Measurements from ENCODE around the gene RUNX2. TPM values are rescaled to one million over a fixed set of nuclear protein-coding genes. Genes with fewer than 3 reads are reported as not detected.

RUNX2 gene
- polyA plus RNA-seq, 1 donor (not counting 4 experiments of a cell fraction or from before 2014, with no cell fraction given), result 1.4 TPM

DNA sequence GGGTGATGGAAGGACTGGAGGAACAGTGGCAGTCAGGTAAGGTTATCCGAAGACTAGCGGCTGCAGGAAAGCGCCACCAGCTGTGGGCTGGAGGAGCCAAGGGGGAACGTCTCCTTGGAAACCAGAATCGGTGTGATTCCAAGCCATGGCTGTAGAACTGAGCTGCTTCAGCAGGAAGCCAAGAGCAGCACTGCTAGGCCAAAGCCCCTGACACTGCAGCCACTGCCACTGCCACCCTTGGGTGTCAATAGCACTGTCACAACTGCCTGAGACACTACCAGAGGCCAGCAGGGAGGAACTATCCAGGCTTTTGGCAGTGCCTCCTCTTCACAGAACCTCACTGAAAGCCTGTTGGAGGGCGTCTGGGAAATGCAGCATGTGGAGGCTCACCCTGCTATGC lies 339.2 kb downstream of the RUNX2 start:
- H3K27me3 ChIP-seq (ENCODE audit: control insufficient read depth, extremely low read depth, insufficient read depth, low read length), result no peaks in the 10 kb centered on the region
- dilution Hi-C loops (cut with MboI; ENCODE audit: extremely low pct_ligation_motif_present, low sequenced_read_pairs), result no loop called here
- peaks cover 5% of the 10 kb centered on the region for H3K4me1 ChIP-seq (ENCODE audit: control insufficient read depth, extremely low read depth, insufficient read depth, low read length)
- no peak overlapping the region for H3K4me2 ChIP-seq (ENCODE audit: control insufficient read depth, extremely low read depth, insufficient read depth, low read depth, low read length)
- H2AFZ ChIP-seq (ENCODE audit: control insufficient read depth, low read length), result no peak overlapping the region
- no peaks in the 10 kb centered on the region for H3K79me2 ChIP-seq (ENCODE audit: control insufficient read depth, insufficient read depth, low read length)
- H3K27ac ChIP-seq (ENCODE audit: control insufficient read depth, insufficient read depth, low read length), result no peak overlapping the region
- DNase-seq (ENCODE audit: low read depth, low spot score), result no peak
- no peaks in the 10 kb centered on the region for H4K20me1 ChIP-seq (ENCODE audit: control insufficient read depth, extremely low read depth, insufficient read depth, low read length)
- FAIRE-seq, result no peak
- H3K9ac ChIP-seq (ENCODE audit: control insufficient read depth, extremely low read depth, insufficient read depth, low read length), result no peak overlapping the region
- H3K36me3 ChIP-seq (ENCODE audit: control insufficient read depth in 2 of 2, extremely low read depth in 1 of 2, insufficient read depth in 2 of 2, low read length in 2 of 2), result no peaks in the 10 kb centered on the region
- H3K9me3 ChIP-seq (ENCODE audit: control insufficient read depth, low read depth, low read length), result no peaks in the 10 kb centered on the region
- no peaks in the 10 kb centered on the region for H3K9me1 ChIP-seq (ENCODE audit: control insufficient read depth, extremely low read depth, insufficient read depth, low read length)
- TF ChIP-seq CTCF (optimal IDR thresholded peaks at IDR 0.05 in 1 of 3, IDR thresholded peaks at IDR 0.05 in 1 of 3, conservative IDR thresholded peaks at IDR 0.05 in 1 of 3; ENCODE audit: extremely low read depth in 1 of 3, insufficient read depth in 2 of 3, low read length in 3 of 3), result no peak
- TF ChIP-seq EZH2 (IDR thresholded peaks at IDR 0.05; ENCODE audit: low read length), result no peak
- H3K4me3 ChIP-seq (ENCODE audit: control insufficient read depth in 2 of 3, extremely low read depth in 1 of 3, insufficient read depth in 2 of 3, low read depth in 1 of 3, low read length in 3 of 3), result no peak overlapping the region

GRCh38 chr6:45667766-45668165 lies 339.6 kb downstream of the RUNX2 start:
- no peaks in the 10 kb centered on the region for H3K79me2 ChIP-seq (ENCODE audit: control insufficient read depth, insufficient read depth, low read length)
- no peaks in the 10 kb centered on the region for H3K9me3 ChIP-seq (ENCODE audit: control insufficient read depth, low read depth, low read length)
- dilution Hi-C loops (cut with MboI; ENCODE audit: extremely low pct_ligation_motif_present, low sequenced_read_pairs), result no loop called here
- DNase-seq (ENCODE audit: low read depth, low spot score) (no peak), FAIRE-seq (no peak)
- no peak overlapping the region for H3K9ac ChIP-seq (ENCODE audit: control insufficient read depth, extremely low read depth, insufficient read depth, low read length)
- no peak overlapping the region for H3K4me2 ChIP-seq (ENCODE audit: control insufficient read depth, extremely low read depth, insufficient read depth, low read depth, low read length)
- H2AFZ ChIP-seq (ENCODE audit: control insufficient read depth, low read length), result no peak overlapping the region
- no peaks in the 10 kb centered on the region for H3K9me1 ChIP-seq (ENCODE audit: control insufficient read depth, extremely low read depth, insufficient read depth, low read length)
- H3K27ac ChIP-seq (ENCODE audit: control insufficient read depth, insufficient read depth, low read length), result no peak overlapping the region
- H4K20me1 ChIP-seq (ENCODE audit: control insufficient read depth, extremely low read depth, insufficient read depth, low read length), result no peaks in the 10 kb centered on the region
- no peaks in the 10 kb centered on the region for H3K36me3 ChIP-seq (ENCODE audit: control insufficient read depth in 2 of 2, extremely low read depth in 1 of 2, insufficient read depth in 2 of 2, low read length in 2 of 2)
- H3K4me1 ChIP-seq (ENCODE audit: control insufficient read depth, extremely low read depth, insufficient read depth, low read length), result peaks cover 5% of the 10 kb centered on the region
- no peak overlapping the region for H3K4me3 ChIP-seq (ENCODE audit: control insufficient read depth in 2 of 3, extremely low read depth in 1 of 3, insufficient read depth in 2 of 3, low read depth in 1 of 3, low read length in 3 of 3)
- TF ChIP-seq EZH2 (IDR thresholded peaks at IDR 0.05; ENCODE audit: low read length), result no peak
- no peak for TF ChIP-seq CTCF (optimal IDR thresholded peaks at IDR 0.05 in 1 of 3, IDR thresholded peaks at IDR 0.05 in 1 of 3, conservative IDR thresholded peaks at IDR 0.05 in 1 of 3; ENCODE audit: extremely low read depth in 1 of 3, insufficient read depth in 2 of 3, low read length in 3 of 3)
- H3K27me3 ChIP-seq (ENCODE audit: control insufficient read depth, extremely low read depth, insufficient read depth, low read length), result no peaks in the 10 kb centered on the region
